Neural cell (in vitro differentiated cells): ENCODE measurements around the gene PTP4A2. TPM values are rescaled to one million over a fixed set of nuclear protein-coding genes. Genes with fewer than 3 reads are reported as not detected.

Source experiments
- H2AFZ ChIP-seq: fragments of 200-600, 300-800 bp; sonication (generic), shearing (Covaris generic); 2 replicates; pipeline ENCODE4 v1.6.0; 2014; ENCODE audit warnings: low read depth, mild to moderate bottlenecking, antibody characterized with exemption, low read length, moderate library complexity
- H3F3A ChIP-seq: fragments of 200-600 bp; shearing (Covaris generic); 2 replicates; pipeline ENCODE4 v1.6.1; 2016; ENCODE audit warnings: mild to moderate bottlenecking, moderate library complexity, mixed read lengths, antibody characterized with exemption, low read length; ENCODE audit not compliant: insufficient read depth, poor library complexity, severe bottlenecking
- H3K27ac ChIP-seq: fragments of 200-600, 300-800 bp; sonication (generic), shearing (Covaris generic); 2 replicates; pipeline ENCODE4 v1.5.1; 2014; ENCODE audit warnings: mild to moderate bottlenecking, low read length, moderate library complexity
- H3K27me3 ChIP-seq: fragments of 300-800, 200-600 bp; sonication (generic), shearing (Covaris generic); 2 replicates; pipeline ENCODE4 v1.6.0; 2014; ENCODE audit warnings: mild to moderate bottlenecking, low read depth, low read length, moderate library complexity; ENCODE audit not compliant: insufficient read depth
- H3K36me3 ChIP-seq: fragments of 300-800, 200-600 bp; sonication (generic), shearing (Covaris generic); 2 replicates; pipeline ENCODE4 v1.5.1; 2014; ENCODE audit warnings: mild to moderate bottlenecking, antibody characterized with exemption, low read length, moderate library complexity; ENCODE audit not compliant: insufficient read depth
- H3K4me2 ChIP-seq: fragments of 300-800, 200-600 bp; sonication (generic), shearing (Covaris generic); 2 replicates; pipeline ENCODE4 v1.6.0; 2014; ENCODE audit warnings: mild to moderate bottlenecking, low read length
- H3K4me3 ChIP-seq: fragments of 300-800, 200-600 bp; sonication (generic), shearing (Covaris generic); 2 replicates; pipeline ENCODE4 v1.5.1; 2014; ENCODE audit warnings: mild to moderate bottlenecking, low read length, moderate library complexity
- H3K79me2 ChIP-seq: fragments of 200-600 bp; shearing (Covaris generic); replicated peaks from 2 replicates; pipeline ENCODE4 v1.6.0; 2014; ENCODE audit warnings: mild to moderate bottlenecking, low read length, moderate library complexity; ENCODE audit not compliant: insufficient read depth
- H3K9ac ChIP-seq: fragments of 300-800, 200-600 bp; sonication (generic), shearing (Covaris generic); 2 replicates; pipeline ENCODE4 v1.6.1; 2016; ENCODE audit warnings: mild to moderate bottlenecking, low read length, mixed read lengths
- H3K9me2 ChIP-seq: fragments of 200-600 bp; shearing (Covaris generic); 2 replicates; pipeline ENCODE4 v1.6.1; 2016; ENCODE audit warnings: mild to moderate bottlenecking, low read length, mixed read lengths; ENCODE audit not compliant: insufficient read depth
- H3K9me3 ChIP-seq: fragments of 200-600, 300-800 bp; sonication (generic), shearing (Covaris generic); 2 replicates; pipeline ENCODE4 v1.6.1; 2016; ENCODE audit warnings: mild to moderate bottlenecking, mixed run types, low read length, moderate library complexity, mixed read lengths
- H4K20me1 ChIP-seq: fragments of 200-600 bp; shearing (Covaris generic); 2 replicates; pipeline ENCODE4 v1.6.1; 2016; ENCODE audit warnings: mild to moderate bottlenecking, mixed run types; ENCODE audit not compliant: insufficient read depth
- CTCF ChIP-seq: fragments of 450-650 bp; IDR thresholded peaks from 2 replicates; pipeline ENCODE4 v1.5.1; 2014; ENCODE audit warnings: antibody characterized with exemption, mild to moderate bottlenecking, moderate library complexity; ENCODE audit not compliant: poor library complexity, severe bottlenecking
- EP300 ChIP-seq: fragments of 450-650 bp; conservative IDR thresholded peaks from 2 replicates; pipeline ENCODE4 v1.6.1; 2014; ENCODE audit warnings: antibody characterized with exemption, mild to moderate bottlenecking, moderate library complexity; ENCODE audit not compliant: poor library complexity, severe bottlenecking
- EZH2 ChIP-seq: fragments of 200-600, 300-800 bp; shearing (Covaris generic), sonication (generic); IDR thresholded peaks from 2 replicates; pipeline ENCODE4 v1.6.1; 2014; ENCODE audit warnings: antibody characterized with exemption, low read length, borderline replicate concordance, mild to moderate bottlenecking; ENCODE audit not compliant: insufficient read depth, poor library complexity, severe bottlenecking
- MXI1 ChIP-seq: fragments of 450-650 bp; conservative IDR thresholded peaks from 2 replicates; pipeline ENCODE4 v1.6.1; 2014; ENCODE audit warnings: antibody characterized with exemption, mild to moderate bottlenecking; ENCODE audit not compliant: poor library complexity, severe bottlenecking
- POLR2AphosphoS5 ChIP-seq: IDR thresholded peaks from 2 replicates; pipeline ENCODE4 v1.6.1; 2012
- RAD21 ChIP-seq: fragments of 450-650 bp; conservative IDR thresholded peaks from 2 replicates; pipeline ENCODE4 v1.6.1; 2014; ENCODE audit warnings: antibody characterized with exemption, mild to moderate bottlenecking, moderate library complexity
- REST ChIP-seq: IDR thresholded peaks from 2 replicates; pipeline ENCODE4 v1.6.1; 2012; ENCODE audit warnings: borderline replicate concordance
- SMC3 ChIP-seq: fragments of 450-650 bp; conservative IDR thresholded peaks from 2 replicates; pipeline ENCODE4 v1.6.1; 2014; ENCODE audit warnings: antibody characterized with exemption, mild to moderate bottlenecking, moderate library complexity; ENCODE audit not compliant: poor library complexity
- TAF1 ChIP-seq: IDR thresholded peaks from 2 replicates; pipeline ENCODE4 v1.6.1; 2012; ENCODE audit warnings: low read depth
- polyA plus RNA-seq: library from polyadenylated mRNA; depleted of rRNA; stranded (reverse); fragments of >200 nt; gene quantifications from 2 replicates; pipeline ENCODE4 v1.2.3, GENCODE V29; 2014

PTP4A2 gene
- polyA plus RNA-seq, 1 donor from 2014 or later: 250 TPM

- Histone ChIP-seq H3K27ac (no peak overlapping the region), H3K9me2 (no peaks in the 10 kb centered on the region), H3K4me3 (no peak overlapping the region), H3K4me2 (no peak overlapping the region), H3K9ac (no peak overlapping the region), H3K9me3 (no peaks in the 10 kb centered on the region), H3K79me2 (peaks cover 93% of the 10 kb centered on the region), H3F3A (no peaks in the 10 kb centered on the region), H3K36me3 (no peaks in the 10 kb centered on the region), H3K27me3 (no peaks in the 10 kb centered on the region), H4K20me1 (peaks cover 9% of the 10 kb centered on the region), H2AFZ (no peak overlapping the region)
- TF ChIP-seq EZH2: no peak
- TF ChIP-seq MXI1: no peak
Observed at GRCh38 chr1:31932491-31933316, 5.5 kb downstream of the PTP4A2 start.

- Histone ChIP-seq H3K4me3 (no peak overlapping the region), H3K27ac (no peak overlapping the region), H3F3A (no peaks in the 10 kb centered on the region), H3K36me3 (no peaks in the 10 kb centered on the region), H3K9me3 (no peaks in the 10 kb centered on the region), H3K9ac (no peak overlapping the region), H3K27me3 (no peaks in the 10 kb centered on the region), H4K20me1 (peaks cover 9% of the 10 kb centered on the region), H3K9me2 (no peaks in the 10 kb centered on the region), H2AFZ (no peak overlapping the region), H3K4me2 (no peak overlapping the region), H3K79me2 (peaks cover 92% of the 10 kb centered on the region)
- TF ChIP-seq RAD21 (no peak), EP300 (no peak), REST (no peak), EZH2 (no peak), TAF1 (no peak), SMC3 (no peak), MXI1 (no peak), CTCF (no peak), POLR2AphosphoS5 (no peak)
Observed at GRCh38 chr1:31931593-31932225, 6.5 kb downstream of the PTP4A2 start.
